Activated CD8-positive, alpha-beta T cell treated with anti-CD3 and anti-CD28 coated beads for 36 hours (primary cell): Measurements from ENCODE around the gene APOBEC2. TPM values are rescaled to one million over a fixed set of nuclear protein-coding genes. Genes with fewer than 3 reads are reported as not detected.
A peak's percentile ranks its signal among the peaks of the same experiment; 100 is the strongest.

Source experiments
- ATAC-seq: fragments of 200-7000 bp; cut with Tn5 transposase; one replicate; pipeline ENCODE4 v1.10.0; 2021; ENCODE audit warnings: mild to moderate bottlenecking, moderate library complexity
- CTCF ChIA-PET: fragments of 350-600 bp; sonication (Branson Sonifier 250); formaldehyde crosslinking; loops from one replicate; lab custom pipeline; 2021; ENCODE audit warnings: antibody characterized with exemption; lab: Charles Lee
- POLR2A ChIA-PET: fragments of 350-600 bp; sonication (Branson Sonifier 250); formaldehyde crosslinking; loops from one replicate; lab custom pipeline; 2021; ENCODE audit warnings: antibody characterized with exemption; lab: Charles Lee
- DNase-seq: peaks from one replicate; pipeline ENCODE4 v3.0.0-alpha.2; 2020
- H3K27ac Mint-ChIP-seq: one replicate; pipeline ENCODE4 v1.8.0; 2021; ENCODE audit warnings: mild to moderate bottlenecking, mixed read lengths
- H3K27me3 Mint-ChIP-seq: one replicate; pipeline ENCODE4 v1.8.0; 2021; ENCODE audit warnings: mixed read lengths
- H3K36me3 Mint-ChIP-seq: one replicate; pipeline ENCODE4 v1.8.0; 2021; ENCODE audit warnings: low read depth, mixed read lengths
- H3K4me1 Mint-ChIP-seq: one replicate; pipeline ENCODE4 v1.8.0; 2021; ENCODE audit warnings: low read depth, mixed read lengths
- H3K4me3 Mint-ChIP-seq: one replicate; pipeline ENCODE4 v1.8.0; 2021; ENCODE audit warnings: mild to moderate bottlenecking, moderate library complexity, mixed read lengths
- H3K9me3 Mint-ChIP-seq: one replicate; pipeline ENCODE4 v1.8.0; 2021; ENCODE audit warnings: mixed read lengths
- CTCF ChIP-seq: fragments of 200-600 bp; IDR thresholded peaks from one replicate; pipeline ENCODE4 v1.8.0; 2022; ENCODE audit warnings: antibody characterized with exemption, mild to moderate bottlenecking
- intact Hi-C: fragments of 100-400 bp; cut with micrococcal nuclease; formaldehyde crosslinking; loops from one replicate; pipeline ENCODE4 v1.10.0; 2022
- total RNA-seq, 2 experiments: library from RNA; stranded (reverse); gene quantifications; one replicate each; pipeline ENCODE4 v1.2.3, GENCODE V29; 2021

APOBEC2 gene
- total RNA-seq, 2 experiments from 2014 or later, result not detected

GRCh38 chr6:41039060-41039998 is 13.7 kb upstream of the APOBEC2 start, which contains the start of gene UNC5CL:
Gene UNC5CL (minus strand): TSS chr6:41039221. CDS start chr6:41035074, 4,147 bp downstream.
- intact Hi-C loops, result no loop called here
- ATAC-seq, result peak; percentile 77

GRCh38 chr6:41040101-41040939 is 12.7 kb upstream of the APOBEC2 start:
- intact Hi-C loops, result no loop called here
- ChIA-PET POLR2A (interaction anchor here (0.6 to 1.1 kb wide), 2 partner anchors 23 to 51 kb away, joined by 3 to 4 read pairs; no protein-coding TSS in a partner anchor), CTCF (interaction anchor here (0.8 to 5.1 kb wide), 17 partner anchors 9 to 160 kb away, joined by 3 to 48 read pairs (median 6); partner anchors contain the start of genes APOBEC2 and TREML2)
- DNase-seq (peak; percentile 34), ATAC-seq (peak; percentile 68)
- TF ChIP-seq CTCF, result no peak
- Mint-ChIP-seq H3K4me1 (peaks cover 8% of the 10 kb centered on the region), H3K36me3 (peaks cover 2% of the 10 kb centered on the region), H3K27me3 (no peaks in the 10 kb centered on the region), H3K4me3 (no peak overlapping the region), H3K27ac (no peak overlapping the region), H3K9me3 (no peaks in the 10 kb centered on the region)

More at GRCh38 chr6:41039060-41039998, 13.7 kb upstream of the APOBEC2 start, which contains the start of gene UNC5CL:
- Mint-ChIP-seq H3K4me3 (no peak within 1 kb of the TSS), H3K27ac (no peak within 1 kb of the TSS), H3K27me3 (no peaks in the 10 kb centered on the region), H3K4me1 (peaks cover 8% of the 10 kb centered on the region), H3K9me3 (no peaks in the 10 kb centered on the region), H3K36me3 (peaks cover 2% of the 10 kb centered on the region)
- peak; percentile 71 for TF ChIP-seq CTCF
- ChIA-PET CTCF (interaction anchor here (0.8 to 5.1 kb wide), 22 partner anchors 10 to 161 kb away, joined by 3 to 48 read pairs (median 4); partner anchors contain the start of genes APOBEC2 and TREML2), POLR2A (interaction anchor here (0.6 to 1.1 kb wide), 2 partner anchors 24 to 52 kb away, joined by 3 to 4 read pairs; no protein-coding TSS in a partner anchor)
- DNase-seq, result peak; percentile 73

GRCh38 chr6:41040940-41041536 is 12.0 kb upstream of the APOBEC2 start:
- DNase-seq (no peak), ATAC-seq (peak; percentile 19)
- no peaks in the 10 kb centered on the region for H3K27me3 Mint-ChIP-seq
- H3K4me1 Mint-ChIP-seq, result peaks cover 8% of the 10 kb centered on the region
- no peak overlapping the region for H3K4me3 Mint-ChIP-seq
- TF ChIP-seq CTCF, result no peak
- H3K9me3 Mint-ChIP-seq, result no peaks in the 10 kb centered on the region
- CTCF ChIA-PET, result interaction anchor here (2.8 to 5.1 kb wide), 2 partner anchors 9 to 12 kb away, joined by 20 to 48 read pairs; no protein-coding TSS in a partner anchor
- POLR2A ChIA-PET, result interaction anchor here (1.4 kb wide), 1 partner anchor 11 kb away, joined by 6 read pairs; no protein-coding TSS in a partner anchor
- peaks cover 2% of the 10 kb centered on the region for H3K36me3 Mint-ChIP-seq
- H3K27ac Mint-ChIP-seq, result no peak overlapping the region
- intact Hi-C loops, result no loop called here

GRCh38 chr6:41042226-41043055 is 10.6 kb upstream of the APOBEC2 start, which contains the start of gene TSPO2:
Gene TSPO2 (plus strand): TSS chr6:41042467. CDS start chr6:41042986, 519 bp downstream.
- Mint-ChIP-seq H3K27me3 (no peaks in the 10 kb centered on the region), H3K36me3 (peaks cover 2% of the 10 kb centered on the region), H3K4me3 (no peak within 1 kb of the TSS), H3K9me3 (no peaks in the 10 kb centered on the region), H3K27ac (no peak within 1 kb of the TSS), H3K4me1 (peaks cover 8% of the 10 kb centered on the region)
- no peak for ATAC-seq
- no peak for TF ChIP-seq CTCF
- POLR2A ChIA-PET, result interaction anchor here (1.2 to 1.4 kb wide), 2 partner anchors 11 to 13 kb away, joined by 3 to 6 read pairs; no protein-coding TSS in a partner anchor
- no peak for DNase-seq
- CTCF ChIA-PET, result interaction anchor here (0.7 to 5.1 kb wide), 2 partner anchors 14 to 34 kb away, joined by 3 to 48 read pairs; no protein-coding TSS in a partner anchor
- intact Hi-C loops, result no loop called here
